Measurements from ENCODE around the gene COX10. TPM values are rescaled to one million over a fixed set of nuclear protein-coding genes. Genes with fewer than 3 reads are reported as not detected.

COX10 gene
- total RNA-seq, 2 experiments from 2014 or later: 21.1 to 24.9 TPM

GRCh38 chr17:14204084-14204483, 134.8 kb downstream of the COX10 start:
- H3K4me2 ChIP-seq (ENCODE audit: low read length): no peak overlapping the region
- H3K27ac ChIP-seq (ENCODE audit: low read depth, low read length, poor library complexity, severe bottlenecking): no peak overlapping the region
- no TSS peak for BruUV-seq (replicated peaks)
- H3K36me3 ChIP-seq (ENCODE audit: insufficient read depth, low read length): peaks cover 16% of the 10 kb centered on the region; the same call in 1 of the 2 replicates
- ChIA-PET CTCF (ENCODE audit: unreplicated experiment) (no interaction called here), POLR2A (interaction anchor here (0.6 kb wide), 1 partner anchor 1365 kb away, joined by 4 read pairs; no protein-coding TSS in a partner anchor)
- H3K9me2 ChIP-seq (ENCODE audit: insufficient read depth, low read length): no peaks in the 10 kb centered on the region
- H3K9me3 ChIP-seq (ENCODE audit: low read length): no peaks in the 10 kb centered on the region
- intact Hi-C loops (cut with micrococcal nuclease; ENCODE audit: unreplicated experiment): no loop called here
- no peaks in the 10 kb centered on the region for H3K4me1 ChIP-seq (ENCODE audit: insufficient read depth, low read length, poor library complexity, severe bottlenecking)
- no peak for TF ChIP-seq EZH2phosphoT487 (IDR thresholded peaks at IDR 0.05; ENCODE audit: borderline replicate concordance, low read depth, low read length)
- no peak for TF ChIP-seq CTCF (conservative IDR thresholded peaks at IDR 0.05; ENCODE audit: low read length)
- no peaks in the 10 kb centered on the region; the same call in 1 of the 2 replicates for H4K20me1 ChIP-seq (ENCODE audit: insufficient read depth, low read length)
- no peak overlapping the region for H2AFZ ChIP-seq (ENCODE audit: low read length)
- H3K4me3 ChIP-seq (ENCODE audit: low read depth, low read length, poor library complexity, severe bottlenecking): no peak overlapping the region
- H3K79me2 ChIP-seq (ENCODE audit: insufficient read depth, low read depth, low read length): no peaks in the 10 kb centered on the region
- no peak for DNase-seq (ENCODE audit: low spot score)

- ChIA-PET POLR2A (no interaction called here), CTCF (ENCODE audit: unreplicated experiment) (no interaction called here)
- Histone ChIP-seq H3K4me1 (ENCODE audit: insufficient read depth, low read length, poor library complexity, severe bottlenecking) (no peaks in the 10 kb centered on the region), H3K9me2 (ENCODE audit: insufficient read depth, low read length) (no peaks in the 10 kb centered on the region), H3K9me3 (ENCODE audit: low read length) (no peaks in the 10 kb centered on the region), H3K79me2 (ENCODE audit: insufficient read depth, low read depth, low read length) (no peaks in the 10 kb centered on the region), H3K4me2 (ENCODE audit: low read length) (no peak overlapping the region), H2AFZ (ENCODE audit: low read length) (no peak overlapping the region), H3K36me3 (ENCODE audit: insufficient read depth, low read length) (peaks cover 17% of the 10 kb centered on the region; the same call in 1 of the 2 replicates), H4K20me1 (ENCODE audit: insufficient read depth, low read length) (no peaks in the 10 kb centered on the region; the same call in 1 of the 2 replicates), H3K27ac (ENCODE audit: low read depth, low read length, poor library complexity, severe bottlenecking) (no peak overlapping the region), H3K4me3 (ENCODE audit: low read depth, low read length, poor library complexity, severe bottlenecking) (no peak overlapping the region)
- intact Hi-C loops (cut with micrococcal nuclease; ENCODE audit: unreplicated experiment): no loop called here
- no TSS peak for BruUV-seq (replicated peaks)
- TF ChIP-seq CTCF (conservative IDR thresholded peaks at IDR 0.05; ENCODE audit: low read length): no peak
- no peak for TF ChIP-seq EZH2phosphoT487 (IDR thresholded peaks at IDR 0.05; ENCODE audit: borderline replicate concordance, low read depth, low read length)
- no peak for DNase-seq (ENCODE audit: low spot score)
These were observed 135.2 kb downstream of the COX10 start for GRCh38 chr17:14204546-14204945.

GRCh38 chr17:14205380-14205779, 136.1 kb downstream of the COX10 start:
- CTCF ChIA-PET (ENCODE audit: unreplicated experiment): no interaction called here
- DNase-seq (ENCODE audit: low spot score): no peak
- intact Hi-C loops (cut with micrococcal nuclease; ENCODE audit: unreplicated experiment): no loop called here

More at GRCh38 chr17:14205380-14205779, 136.1 kb downstream of the COX10 start:
- Histone ChIP-seq H2AFZ (ENCODE audit: low read length) (no peak overlapping the region), H4K20me1 (ENCODE audit: insufficient read depth, low read length) (no peaks in the 10 kb centered on the region; the same call in 1 of the 2 replicates), H3K79me2 (ENCODE audit: insufficient read depth, low read depth, low read length) (no peaks in the 10 kb centered on the region), H3K9me3 (ENCODE audit: low read length) (no peaks in the 10 kb centered on the region), H3K4me3 (ENCODE audit: low read depth, low read length, poor library complexity, severe bottlenecking) (no peak overlapping the region), H3K36me3 (ENCODE audit: insufficient read depth, low read length) (peaks cover 25% of the 10 kb centered on the region; the same call in 1 of the 2 replicates), H3K9me2 (ENCODE audit: insufficient read depth, low read length) (no peaks in the 10 kb centered on the region), H3K4me2 (ENCODE audit: low read length) (no peak overlapping the region), H3K4me1 (ENCODE audit: insufficient read depth, low read length, poor library complexity, severe bottlenecking) (no peaks in the 10 kb centered on the region), H3K27ac (ENCODE audit: low read depth, low read length, poor library complexity, severe bottlenecking) (no peak overlapping the region)
- TF ChIP-seq CTCF (conservative IDR thresholded peaks at IDR 0.05; ENCODE audit: low read length) (no peak), EZH2phosphoT487 (IDR thresholded peaks at IDR 0.05; ENCODE audit: borderline replicate concordance, low read depth, low read length) (no peak)
- POLR2A ChIA-PET: no interaction called here
- no TSS peak for BruUV-seq (replicated peaks)

Data from OCI-LY7 (cell line).